AG04450 (cell line): ENCODE measurements around the gene SDHAF4. TPM values are rescaled to one million over a fixed set of nuclear protein-coding genes. Genes with fewer than 3 reads are reported as not detected.

Experiments
- CTCF ChIA-PET: fragments of 300-600, 350-600 bp; formaldehyde crosslinking; extraction: SDS; loops from one replicate; lab custom pipeline; 2022; ENCODE audit warnings: antibody characterized with exemption, inconsistent platforms; lab: Charles Lee
- POLR2A ChIA-PET: fragments of 350-600 bp; formaldehyde crosslinking; extraction: SDS; loops from one replicate; lab custom pipeline; 2021; ENCODE audit warnings: antibody characterized with exemption, inconsistent platforms; lab: Yijun Ruan, JAX
- DNase-seq: peaks from one replicate; pipeline ENCODE4 v3.0.0-alpha.2; 2011; ENCODE audit warnings: low read depth, low spot score
- H3K27ac ChIP-seq: one replicate; pipeline ENCODE4 v1.5.1; 2012; ENCODE audit warnings: low read depth, low read length, control low read depth
- H3K27me3 ChIP-seq: one replicate; pipeline ENCODE4 v1.6.0; 2012; ENCODE audit warnings: low read length; ENCODE audit not compliant: control insufficient read depth, insufficient read depth
- H3K4me3 ChIP-seq: 2 replicates; pipeline ENCODE4 v1.5.1; 2011; ENCODE audit warnings: mild to moderate bottlenecking, low read depth, low read length, control low read depth
- H3K9me3 ChIP-seq: 2 replicates; pipeline ENCODE4 v1.5.1; 2012; ENCODE audit warnings: low read length; ENCODE audit not compliant: control insufficient read depth, insufficient read depth
- CTCF ChIP-seq: IDR thresholded peaks from 2 replicates; pipeline ENCODE4 v1.5.1; 2011; ENCODE audit warnings: low read depth, low read length, control low read depth, inconsistent platforms
- polyA plus RNA-seq: library from polyadenylated mRNA; depleted of rRNA; stranded (reverse); fragments of >200 nt; gene quantifications from 2 replicates; pipeline ENCODE4 v1.2.3, GENCODE V29; 2011; rRNA removed

Gene SDHAF4
- polyA plus RNA-seq, 1 experiment = 8.3 TPM

- ChIA-PET POLR2A (no interaction called here), CTCF (no interaction called here)
- Histone ChIP-seq H3K9me3 (peaks cover 5% of the 10 kb centered on the region; the same call in 1 of the 2 replicates), H3K4me3 (no peak overlapping the region), H3K27ac (no peak overlapping the region), H3K27me3 (no peaks in the 10 kb centered on the region)
- DNase-seq = no peak
- no peak for TF ChIP-seq CTCF
Observed at GRCh38 chr6:70629929-70630328, 63.2 kb downstream of the SDHAF4 start.

- ChIA-PET POLR2A (no interaction called here), CTCF (no interaction called here)
- Histone ChIP-seq H3K4me3 (no peak overlapping the region), H3K27me3 (no peaks in the 10 kb centered on the region), H3K9me3 (no peaks in the 10 kb centered on the region), H3K27ac (no peak overlapping the region)
- TF ChIP-seq CTCF = no peak
- no peak for DNase-seq
Observed at GRCh38 chr6:70633870-70634269, 67.1 kb downstream of the SDHAF4 start.

GRCh38 chr6:70636596-70636995 lies 69.9 kb downstream of the SDHAF4 start:
- POLR2A ChIA-PET = no interaction called here
- H3K9me3 ChIP-seq = no peaks in the 10 kb centered on the region
- no peak overlapping the region for H3K27ac ChIP-seq
- no peak for TF ChIP-seq CTCF
- DNase-seq = no peak
- no peaks in the 10 kb centered on the region for H3K27me3 ChIP-seq
- CTCF ChIA-PET = interaction anchor here (0.6 kb wide), 1 partner anchor 319 kb away, joined by 7 read pairs; no protein-coding TSS in a partner anchor
- H3K4me3 ChIP-seq = no peak overlapping the region

- H3K27ac ChIP-seq = no peak overlapping the region
- H3K9me3 ChIP-seq = no peaks in the 10 kb centered on the region
- no peak for DNase-seq
- TF ChIP-seq CTCF = no peak
- H3K4me3 ChIP-seq = no peak overlapping the region
- CTCF ChIA-PET = no interaction called here
- no peaks in the 10 kb centered on the region for H3K27me3 ChIP-seq
- POLR2A ChIA-PET = no interaction called here
Observed at GRCh38 chr6:70638468-70638867, 71.7 kb downstream of the SDHAF4 start.

Other genes with a start within 250 kb of the SDHAF4 start
- gene FAM135A, start 153.4 kb upstream of the SDHAF4 start, polyA plus RNA-seq = 5.6 and 9.8 TPM in 2 replicates
- 23.6 and 25.0 TPM in 2 replicates for gene SMAP1, start 101.0 kb downstream of the SDHAF4 start, polyA plus RNA-seq